GM23248 (cell line): ENCODE measurements around the gene SERINC1. TPM values are rescaled to one million over a fixed set of nuclear protein-coding genes. Genes with fewer than 3 reads are reported as not detected.

Experiments used
- DNase-seq: peaks from one replicate; pipeline ENCODE4 v3.0.0-alpha.2; 2015
- H2AFZ ChIP-seq: fragments of 200-600 bp; sonication (generic); 2 replicates; pipeline ENCODE4 v1.6.1; 2016; ENCODE audit warnings: antibody characterized with exemption
- H3F3A ChIP-seq: fragments of 200-600 bp; sonication (generic); 2 replicates; pipeline ENCODE4 v1.6.1; 2016; ENCODE audit warnings: mild to moderate bottlenecking, antibody characterized with exemption, mixed run types; ENCODE audit not compliant: insufficient read depth
- H3K27ac ChIP-seq: fragments of 200-600 bp; sonication (generic); 2 replicates; pipeline ENCODE4 v1.5.1; 2016; ENCODE audit warnings: mild to moderate bottlenecking
- H3K27me3 ChIP-seq: fragments of 200-600 bp; sonication (generic); replicated peaks from 2 replicates; pipeline ENCODE4 v1.6.1; 2016; ENCODE audit warnings: mild to moderate bottlenecking; ENCODE audit not compliant: insufficient read depth
- H3K36me3 ChIP-seq: fragments of 200-600 bp; sonication (generic); 2 replicates; pipeline ENCODE4 v1.6.1; 2016; ENCODE audit warnings: low read depth, mild to moderate bottlenecking
- H3K4me1 ChIP-seq: fragments of 200-600 bp; sonication (generic); 2 replicates; pipeline ENCODE4 v1.6.1; 2016; ENCODE audit warnings: mild to moderate bottlenecking; ENCODE audit not compliant: insufficient read depth
- H3K4me2 ChIP-seq: fragments of 200-600 bp; sonication (generic); one replicate; pipeline ENCODE4 v1.6.1; 2016; ENCODE audit warnings: mild to moderate bottlenecking; ENCODE audit not compliant: unreplicated experiment
- H3K4me3 ChIP-seq: fragments of 200-600 bp; sonication (generic); 2 replicates; pipeline ENCODE4 v1.5.1; 2016; ENCODE audit warnings: mild to moderate bottlenecking
- H3K79me2 ChIP-seq: fragments of 200-600 bp; sonication (generic); 2 replicates; pipeline ENCODE4 v1.6.1; 2016; ENCODE audit warnings: mild to moderate bottlenecking; ENCODE audit not compliant: insufficient read depth
- H3K9ac ChIP-seq: fragments of 200-600 bp; sonication (generic); 2 replicates; pipeline ENCODE4 v1.6.1; 2016; ENCODE audit warnings: mild to moderate bottlenecking
- H3K9me2 ChIP-seq: fragments of 200-600 bp; sonication (generic); 2 replicates; pipeline ENCODE4 v1.6.1; 2016; ENCODE audit warnings: mixed run types, mild to moderate bottlenecking, moderate library complexity; ENCODE audit not compliant: insufficient read depth
- H3K9me3 ChIP-seq: fragments of 200-600 bp; sonication (generic); one replicate; pipeline ENCODE4 v1.6.1; 2017; ENCODE audit warnings: low read depth
- H4K20me1 ChIP-seq: fragments of 200-600 bp; sonication (generic); 2 replicates; pipeline ENCODE4 v1.6.0; 2016; ENCODE audit not compliant: insufficient read depth
- EZH2 ChIP-seq: fragments of 200-600 bp; sonication (generic); IDR thresholded peaks from 2 replicates; pipeline ENCODE4 v1.6.1; 2018; ENCODE audit warnings: antibody characterized with exemption, mild to moderate bottlenecking; ENCODE audit not compliant: insufficient read depth, poor library complexity, severe bottlenecking
- EZH2phosphoT487 ChIP-seq: fragments of 200-600 bp; sonication (generic); IDR thresholded peaks from 2 replicates; pipeline ENCODE4 v1.6.1; 2018; ENCODE audit warnings: antibody characterized with exemption, moderate library complexity, mild to moderate bottlenecking, low read depth; ENCODE audit not compliant: insufficient read depth
- WGBS, 2 experiments: methylation state at CpG; one replicate each; pipeline ENCODE4 v1.1.6; 2015 to 2017; ENCODE audit warnings: low lambda C conversion rate in 2 of 2, low coverage in 1 of 2; ENCODE audit errors: missing lambda C conversion rate in 2 of 2; 5-methylcytosine and 5-hydroxymethylcytosine counted together
- in situ Hi-C: fragments of 300-500 bp; cut with MboI; formaldehyde crosslinking; loops from 2 replicates; pipeline ENCODE4 v1.15.0; 2020
- polyA plus RNA-seq: library from polyadenylated mRNA; unstranded; fragments of >200 nt; fragmentation: Nextera tagmentation; extraction: Ambion mirVana; gene quantifications from 2 replicates; pipeline ENCODE4 v1.2.1, GENCODE V29; 2016
- total RNA-seq: library from RNA; depleted of rRNA; stranded (reverse); fragments of >200 nt; shearing (Covaris generic); gene quantifications from 2 replicates; pipeline ENCODE4 v1.2.3, GENCODE V29; 2014

The SERINC1 gene
- total and polyA plus RNA-seq, 2 experiments from 2014 or later, result 243 to 346 TPM

GRCh38 chr6:122401104-122401503, 70.5 kb downstream of the SERINC1 start:
- no peak for TF ChIP-seq EZH2phosphoT487
- no peak for TF ChIP-seq EZH2
- Histone ChIP-seq H2AFZ (no peak overlapping the region), H3K4me2 (peak overlapping the region; percentile 89), H3K9me3 (no peaks in the 10 kb centered on the region), H3K27me3 (no peaks in the 10 kb centered on the region), H3K9me2 (no peaks in the 10 kb centered on the region), H3K4me3 (peak overlapping the region; percentile 87), H3F3A (peaks cover 6% of the 10 kb centered on the region), H3K27ac (no peak overlapping the region), H3K36me3 (no peaks in the 10 kb centered on the region), H4K20me1 (no peaks in the 10 kb centered on the region), H3K4me1 (peaks cover 20% of the 10 kb centered on the region), H3K79me2 (peaks cover 65% of the 10 kb centered on the region), H3K9ac (peak overlapping the region; percentile 95; the same call in 1 of the 2 replicates)
- 74 to 75% methylated on average over 4 of the region's 4 CpGs for WGBS, 2 experiments
- DNase-seq, result no peak
- in situ Hi-C loops, result no loop called here

- TF ChIP-seq EZH2 (no peak), EZH2phosphoT487 (no peak)
- Histone ChIP-seq H3K79me2 (peaks cover 60% of the 10 kb centered on the region), H4K20me1 (no peaks in the 10 kb centered on the region), H2AFZ (peak overlapping the region; percentile 97), H3K9ac (peak overlapping the region; percentile 95), H3K9me3 (no peaks in the 10 kb centered on the region), H3K4me1 (peaks cover 20% of the 10 kb centered on the region), H3K36me3 (no peaks in the 10 kb centered on the region), H3K4me3 (peak overlapping the region; percentile 87), H3K27me3 (no peaks in the 10 kb centered on the region), H3K4me2 (peak overlapping the region; percentile 89), H3F3A (peaks cover 6% of the 10 kb centered on the region), H3K27ac (no peak overlapping the region), H3K9me2 (no peaks in the 10 kb centered on the region)
- in situ Hi-C loops, result no loop called here
- peak; percentile 22 for DNase-seq
- WGBS, 2 experiments, result 63 to 67% methylated on average over 4 of the region's 4 CpGs
Measured at GRCh38 chr6:122400462-122401089, 71.0 kb downstream of the SERINC1 start.

GRCh38 chr6:122400121-122400450, 71.5 kb downstream of the SERINC1 start:
- peaks cover 55% of the 10 kb centered on the region for H3K79me2 ChIP-seq
- H3K9me2 ChIP-seq, result no peaks in the 10 kb centered on the region
- H3K4me2 ChIP-seq, result peak overlapping the region; percentile 89
- no peaks in the 10 kb centered on the region for H3K27me3 ChIP-seq
- TF ChIP-seq EZH2, result no peak
- no peak for TF ChIP-seq EZH2phosphoT487
- H3K4me1 ChIP-seq, result peaks cover 20% of the 10 kb centered on the region
- H3K36me3 ChIP-seq, result no peaks in the 10 kb centered on the region
- 1% methylated on average over 15 to 19 of the region's 20 CpGs for WGBS, 2 experiments
- peak overlapping the region; percentile 76 for H3K27ac ChIP-seq
- peak overlapping the region; percentile 95 for H3K9ac ChIP-seq
- peaks cover 6% of the 10 kb centered on the region for H3F3A ChIP-seq
- no peaks in the 10 kb centered on the region for H3K9me3 ChIP-seq
- peak; percentile 62 for DNase-seq
- H4K20me1 ChIP-seq, result no peaks in the 10 kb centered on the region
- H3K4me3 ChIP-seq, result peak overlapping the region; percentile 87
- in situ Hi-C loops, result no loop called here
- peak overlapping the region; percentile 97 for H2AFZ ChIP-seq

GRCh38 chr6:122399348-122400120, 72.1 kb downstream of the SERINC1 start, which contains the start of gene HSF2:
Gene HSF2, plus strand, starts transcription at chr6:122399652. Its CDS starts 86 bp downstream, at chr6:122399738.
- peak within 1 kb of the TSS; percentile 89 for H3K4me2 ChIP-seq
- H3K27me3 ChIP-seq, result no peaks in the 10 kb centered on the region
- H4K20me1 ChIP-seq, result no peaks in the 10 kb centered on the region
- 0 to 1% methylated on average over 58 to 72 of the region's 82 CpGs for WGBS, 2 experiments
- peaks cover 20% of the 10 kb centered on the region for H3K4me1 ChIP-seq
- peak within 1 kb of the TSS; percentile 78 for H3K27ac ChIP-seq
- peak; percentile 100 for DNase-seq
- H3F3A ChIP-seq, result peaks cover 6% of the 10 kb centered on the region
- H3K9me2 ChIP-seq, result no peaks in the 10 kb centered on the region
- no peaks in the 10 kb centered on the region for H3K36me3 ChIP-seq
- no peaks in the 10 kb centered on the region for H3K9me3 ChIP-seq
- H2AFZ ChIP-seq, result peak within 1 kb of the TSS; percentile 97
- peak within 1 kb of the TSS; percentile 95 for H3K9ac ChIP-seq
- peak within 1 kb of the TSS; percentile 87 for H3K4me3 ChIP-seq
- in situ Hi-C loops, result no loop called here
- TF ChIP-seq EZH2 (no peak), EZH2phosphoT487 (no peak)
- H3K79me2 ChIP-seq, result peaks cover 50% of the 10 kb centered on the region
